Suprapubic skin (tissue), 4 donors: ENCODE data around the gene EGFL7. TPM values are rescaled to one million over a fixed set of nuclear protein-coding genes. Genes with fewer than 3 reads are reported as not detected.

Experiments
- DNase-seq, 2 donors: peaks; one replicate each; pipeline ENCODE4 v3.0.0-alpha.2; 2019; ENCODE audit warnings: low spot score in 2 of 2
- H3K27ac ChIP-seq: fragments of 200-600 bp; sonication (generic); one replicate; pipeline ENCODE4 v1.5.1; 2019
- H3K27me3 ChIP-seq: fragments of 200-600 bp; sonication (generic); one replicate; pipeline ENCODE4 v1.5.1; 2019
- H3K36me3 ChIP-seq: fragments of 200-600 bp; sonication (generic); one replicate; pipeline ENCODE4 v1.5.1; 2019
- H3K4me1 ChIP-seq: fragments of 200-600 bp; sonication (generic); one replicate; pipeline ENCODE4 v1.5.1; 2019
- H3K4me3 ChIP-seq: fragments of 200-600 bp; sonication (generic); one replicate; pipeline ENCODE4 v1.5.1; 2019; ENCODE audit warnings: mild to moderate bottlenecking
- H3K9me3 ChIP-seq: fragments of 200-600 bp; sonication (generic); one replicate; pipeline ENCODE4 v1.5.1; 2019
- CTCF ChIP-seq, 2 donors: fragments of 200-600 bp in 1 of 2; fragments of 450-650 bp in 1 of 2; sonication (generic) in 1 of 2; IDR thresholded peaks; one replicate each; pipeline ENCODE4 v1.5.1; 2016 to 2019; ENCODE audit warnings: antibody characterized with exemption in 2 of 2, mild to moderate bottlenecking in 1 of 2, moderate library complexity in 1 of 2
- EP300 ChIP-seq: sonication (generic); formaldehyde crosslinking; IDR thresholded peaks from one replicate; pipeline ENCODE4 v1.6.1; 2017; ENCODE audit warnings: antibody characterized with exemption
- POLR2A ChIP-seq, 2 donors: fragments of 450-650 bp; IDR thresholded peaks; one replicate each; pipeline ENCODE4 v1.6.1; 2017; ENCODE audit warnings: antibody characterized with exemption in 2 of 2, mild to moderate bottlenecking in 2 of 2, moderate library complexity in 2 of 2
- POLR2AphosphoS5 ChIP-seq, 3 donors: sonication (generic); formaldehyde crosslinking; IDR thresholded peaks; one replicate each; pipeline ENCODE4 v1.6.1; 2017; ENCODE audit warnings: antibody characterized with exemption in 3 of 3
- WGBS: methylation state at CpG from one replicate; pipeline ENCODE4 v1.1.5; 2018; 5-methylcytosine and 5-hydroxymethylcytosine counted together
- total RNA-seq, 4 donors: library from RNA; depleted of rRNA; stranded (reverse); fragments of >200 nt; gene quantifications; one replicate each; pipeline ENCODE4 v1.1.0, GENCODE V29; 2016

The EGFL7 gene
- total RNA-seq, 4 donors from 2014 or later = 12.2 to 49.6 (median 28.6) TPM

DNA sequence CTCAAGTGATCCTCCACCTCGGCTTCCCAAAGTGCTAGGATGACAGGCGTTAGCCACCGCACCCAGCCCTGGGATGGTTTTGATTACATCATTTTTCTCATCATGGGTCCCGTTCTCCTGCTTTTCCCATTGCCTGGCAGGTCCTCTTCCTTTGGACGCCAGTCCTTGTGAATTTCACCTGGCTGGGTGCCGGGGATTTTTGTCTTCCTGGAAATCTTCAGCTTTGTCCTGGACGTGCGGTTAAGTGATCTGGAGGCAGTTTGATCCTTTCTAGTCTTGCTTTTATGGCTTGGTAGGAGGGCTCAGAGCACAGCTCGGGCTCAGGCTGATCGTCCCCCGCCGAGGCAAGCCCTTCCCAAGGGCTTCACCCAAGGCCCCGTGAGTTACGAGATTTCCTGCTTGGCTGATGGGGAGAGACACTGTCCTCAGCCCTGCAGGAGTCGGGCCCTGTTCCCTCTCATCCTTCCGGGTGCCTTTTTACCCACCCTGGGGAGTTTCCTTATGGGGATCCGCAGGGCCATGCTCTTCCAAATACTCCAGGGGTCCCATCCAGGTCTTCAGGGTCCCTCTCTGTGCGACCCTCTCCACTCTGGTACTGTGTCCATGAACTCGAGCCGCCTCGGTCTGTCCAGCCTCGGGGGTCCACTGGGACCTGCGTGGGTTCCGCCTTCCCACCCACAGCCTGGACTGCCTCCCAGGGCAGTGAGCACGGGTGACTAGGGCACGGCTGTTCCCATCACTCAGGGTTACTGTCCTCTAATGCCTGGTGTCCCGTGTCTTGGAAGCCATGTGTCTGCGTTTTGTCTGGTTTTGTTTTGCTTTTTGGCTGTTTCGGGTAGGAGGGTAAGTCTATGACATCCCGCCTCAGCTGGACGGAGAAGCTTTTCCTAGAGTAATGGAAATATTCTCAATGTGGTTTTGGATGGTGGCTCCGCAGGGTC is 22.3 kb upstream of the EGFL7 start:
- 53% methylated on average over 32 of the region's 32 CpGs for WGBS
- no peak for DNase-seq
- TF ChIP-seq CTCF (IDR thresholded peaks at IDR 0.05) (no peak), EP300 (no peak), POLR2AphosphoS5 (IDR thresholded peaks at IDR 0.05) (no peak), POLR2A (IDR thresholded peaks at IDR 0.05) (no peak)
- H3K4me1 ChIP-seq = peaks cover 26% of the 10 kb centered on the region
- peaks cover 11% of the 10 kb centered on the region for H3K27me3 ChIP-seq
- peak overlapping the region; percentile 57 for H3K27ac ChIP-seq
- no peak overlapping the region for H3K4me3 ChIP-seq
- H3K36me3 ChIP-seq = no peaks in the 10 kb centered on the region
- H3K9me3 ChIP-seq = no peaks in the 10 kb centered on the region

DNA sequence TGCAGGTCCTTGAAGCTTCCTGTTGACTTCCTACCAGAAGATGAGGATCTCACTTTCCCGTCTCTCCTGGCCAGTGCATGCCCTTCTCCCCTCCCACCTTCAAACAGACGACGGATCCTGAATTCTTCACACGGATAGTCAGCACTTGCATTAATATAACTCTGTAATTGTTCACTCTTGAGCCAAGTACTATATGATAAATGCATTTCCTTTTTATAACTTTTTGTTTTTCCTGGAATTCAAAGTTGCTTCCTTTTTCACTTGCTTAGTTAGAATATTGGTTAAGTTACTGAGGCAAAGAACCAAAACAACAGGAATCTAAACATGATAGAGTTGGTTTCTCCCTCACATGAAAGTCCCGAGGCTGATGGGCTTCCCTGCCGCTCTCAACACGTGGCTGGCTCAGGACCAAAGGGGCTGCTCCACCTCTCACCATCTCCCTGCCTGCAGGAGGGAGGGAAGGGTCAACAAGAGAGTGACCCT is 20.2 kb upstream of the EGFL7 start:
- Histone ChIP-seq H3K4me3 (no peak overlapping the region), H3K36me3 (no peaks in the 10 kb centered on the region), H3K9me3 (no peaks in the 10 kb centered on the region), H3K27ac (no peak overlapping the region), H3K27me3 (peaks cover 12% of the 10 kb centered on the region), H3K4me1 (peaks cover 27% of the 10 kb centered on the region)
- DNase-seq = no peak
- WGBS = 73% methylated on average over 7 of the region's 7 CpGs
- no peak for TF ChIP-seq POLR2A (IDR thresholded peaks at IDR 0.05)
- no peak for TF ChIP-seq EP300
- no peak for TF ChIP-seq CTCF (IDR thresholded peaks at IDR 0.05)
- no peak for TF ChIP-seq POLR2AphosphoS5 (IDR thresholded peaks at IDR 0.05)

GRCh38 chr9:136643596-136644342 is 18.9 kb upstream of the EGFL7 start:
- peaks cover 27% of the 10 kb centered on the region for H3K4me1 ChIP-seq
- peaks cover 12% of the 10 kb centered on the region for H3K27me3 ChIP-seq
- H3K36me3 ChIP-seq = no peaks in the 10 kb centered on the region
- H3K4me3 ChIP-seq = peak overlapping the region; percentile 42
- no peak for DNase-seq
- whole genome bisulfite sequencing = 48% methylated on average over 24 of the region's 31 CpGs
- TF ChIP-seq EP300 (no peak), POLR2A (IDR thresholded peaks at IDR 0.05) (no peak), CTCF (IDR thresholded peaks at IDR 0.05) (no peak), POLR2AphosphoS5 (IDR thresholded peaks at IDR 0.05) (no peak)
- no peaks in the 10 kb centered on the region for H3K9me3 ChIP-seq
- H3K27ac ChIP-seq = no peak overlapping the region

- Histone ChIP-seq H3K36me3 (no peaks in the 10 kb centered on the region), H3K4me1 (peaks cover 27% of the 10 kb centered on the region), H3K27ac (no peak overlapping the region), H3K27me3 (peaks cover 12% of the 10 kb centered on the region), H3K4me3 (peak overlapping the region; percentile 42), H3K9me3 (no peaks in the 10 kb centered on the region)
- DNase-seq = peak; percentile 93 to 94
- TF ChIP-seq POLR2AphosphoS5 (IDR thresholded peaks at IDR 0.05) (no peak), POLR2A (IDR thresholded peaks at IDR 0.05) (no peak), EP300 (no peak), CTCF (IDR thresholded peaks at IDR 0.05) (no peak)
- WGBS = no CpG with 5 or more reads among the region's 15 CpGs
These were observed 18.4 kb upstream of the EGFL7 start for GRCh38 chr9:136644343-136644592.
